Uterus (tissue), 2 donors: ENCODE measurements around the gene TMEM54.

Experiments used
- CTCF ChIP-seq, 4 experiments: fragments of 200-600 bp in 2 of 4; fragments of 450-650 bp in 2 of 4; sonication (generic) in 2 of 4; IDR thresholded peaks; one replicate each; pipeline ENCODE4 v1.5.1; 2016 to 2019; ENCODE audit warnings: antibody characterized with exemption in 4 of 4, mild to moderate bottlenecking in 2 of 4, moderate library complexity in 1 of 4
- POLR2A ChIP-seq, 2 donors: fragments of 450-650 bp; IDR thresholded peaks; one replicate each; pipeline ENCODE4 v1.6.1; 2016; ENCODE audit warnings: antibody characterized with exemption in 2 of 2, mild to moderate bottlenecking in 1 of 2, moderate library complexity in 1 of 2

- no peak for TF ChIP-seq POLR2A (IDR thresholded peaks at IDR 0.05)
- no peak for TF ChIP-seq CTCF (IDR thresholded peaks at IDR 0.05)
These were observed 27.7 kb downstream of the TMEM54 start for GRCh38 chr1:32873484-32873883.
